ENCODE measurements around the gene TANGO2.

TANGO2 gene

GRCh38 chr22:20037419-20037818, 16.5 kb downstream of the TANGO2 start:
- Histone ChIP-seq H3K4me1 (peaks cover 0 to 23% (median 18%) of the 10 kb centered on the region in 4 donors), H3K4me3 (no peak overlapping the region), H3K27me3 (no peaks in the 10 kb centered on the region), H3K36me3 (peaks cover 27 to 57% (median 54%) of the 10 kb centered on the region in 3 donors), H3K27ac (no peak overlapping the region), H3K9me3 (no peaks in the 10 kb centered on the region)
- no peak for TF ChIP-seq CTCF (IDR thresholded peaks at IDR 0.05)
- intact Hi-C loops (cut with DNase I; ENCODE audit: low total_unique reads) = no loop called here
- DNase-seq = no peak

- DNase-seq = no peak
- H3K27ac ChIP-seq = no peak overlapping the region
Measured at GRCh38 chr22:20038574-20038973, 17.7 kb downstream of the TANGO2 start.

GRCh38 chr22:20039683-20040325, 18.9 kb downstream of the TANGO2 start:
- H3K36me3 ChIP-seq = peaks cover 43 to 80% (median 75%) of the 10 kb centered on the region in 3 donors
- no peaks in the 10 kb centered on the region for H3K27me3 ChIP-seq
- peaks cover 0 to 3% (median 0%) of the 10 kb centered on the region in 4 donors for H3K4me1 ChIP-seq
- no peak for TF ChIP-seq CTCF (IDR thresholded peaks at IDR 0.05)
- no peak for DNase-seq
- H3K4me3 ChIP-seq = no peak overlapping the region
- no peak overlapping the region for H3K27ac ChIP-seq
- no peaks in the 10 kb centered on the region for H3K9me3 ChIP-seq
- intact Hi-C loops (cut with DNase I; ENCODE audit: low total_unique reads) = no loop called here

More at GRCh38 chr22:20038574-20038973, 17.7 kb downstream of the TANGO2 start:
- intact Hi-C loops (cut with DNase I; ENCODE audit: low total_unique reads) = no loop called here
- Histone ChIP-seq H3K9me3 (no peaks in the 10 kb centered on the region), H3K36me3 (peaks cover 31 to 68% (median 63%) of the 10 kb centered on the region in 3 donors), H3K27me3 (no peaks in the 10 kb centered on the region), H3K4me1 (peaks cover 0 to 11% (median 7%) of the 10 kb centered on the region in 4 donors), H3K4me3 (no peak overlapping the region)
- no peak for TF ChIP-seq CTCF (IDR thresholded peaks at IDR 0.05)

- no peak for TF ChIP-seq CTCF (IDR thresholded peaks at IDR 0.05)
- intact Hi-C loops (cut with DNase I; ENCODE audit: low total_unique reads) = no loop called here
- no peaks in the 10 kb centered on the region for H3K4me1 ChIP-seq
- H3K27me3 ChIP-seq = no peaks in the 10 kb centered on the region
- DNase-seq = no peak
- no peaks in the 10 kb centered on the region for H3K9me3 ChIP-seq
- no peak overlapping the region for H3K4me3 ChIP-seq
- peaks cover 44 to 86% (median 76%) of the 10 kb centered on the region in 3 donors for H3K36me3 ChIP-seq
- no peak overlapping the region for H3K27ac ChIP-seq
Measured at GRCh38 chr22:20040327-20041200, 19.7 kb downstream of the TANGO2 start.

- DNase-seq = no peak
- intact Hi-C loops (cut with DNase I; ENCODE audit: low total_unique reads) = no loop called here
- no peak overlapping the region for H3K4me3 ChIP-seq
- H3K9me3 ChIP-seq = no peaks in the 10 kb centered on the region
- peaks cover 41 to 92% (median 75%) of the 10 kb centered on the region in 3 donors for H3K36me3 ChIP-seq
- no peak for TF ChIP-seq CTCF (IDR thresholded peaks at IDR 0.05)
- H3K27me3 ChIP-seq = no peaks in the 10 kb centered on the region
- no peaks in the 10 kb centered on the region for H3K4me1 ChIP-seq
- no peak overlapping the region for H3K27ac ChIP-seq
Measured at GRCh38 chr22:20043057-20043996, 22.4 kb downstream of the TANGO2 start.
